Smooth muscle cell (in vitro differentiated cells): ENCODE results near the gene TOGARAM1. TPM values are rescaled to one million over a fixed set of nuclear protein-coding genes. Genes with fewer than 3 reads are reported as not detected.

Experiments used
- DNase-seq: peaks from one replicate; lab custom pipeline; 2025; ENCODE audit not compliant: unreplicated experiment; lab: John Stamatoyannopoulos, UW
- H2AFZ ChIP-seq: fragments of 200-600 bp; sonication (generic); 2 replicates; pipeline ENCODE4 v1.6.0; 2016; ENCODE audit warnings: antibody characterized with exemption, low read depth, mild to moderate bottlenecking
- H3F3A ChIP-seq: fragments of 200-600 bp; sonication (generic); 2 replicates; pipeline ENCODE4 v1.6.0; 2017; ENCODE audit warnings: antibody characterized with exemption, low read depth
- H3K27ac ChIP-seq: fragments of 200-600 bp; sonication (generic); 2 replicates; pipeline ENCODE4 v1.5.1; 2016; ENCODE audit warnings: low read depth, mild to moderate bottlenecking
- H3K27me3 ChIP-seq: fragments of 200-600 bp; sonication (generic); 2 replicates; pipeline ENCODE4 v1.6.1; 2016; ENCODE audit warnings: low read depth, mild to moderate bottlenecking
- H3K36me3 ChIP-seq: fragments of 200-600 bp; sonication (generic); 2 replicates; pipeline ENCODE4 v1.5.1; 2016; ENCODE audit warnings: low read depth
- H3K4me1 ChIP-seq: fragments of 200-600 bp; sonication (generic); 2 replicates; pipeline ENCODE4 v1.5.1; 2016; ENCODE audit warnings: low read depth
- H3K4me2 ChIP-seq: fragments of 200-600 bp; sonication (generic); 2 replicates; pipeline ENCODE4 v1.6.0; 2016; ENCODE audit warnings: mild to moderate bottlenecking
- H3K4me3 ChIP-seq: fragments of 200-600 bp; sonication (generic); 2 replicates; pipeline ENCODE4 v1.5.1; 2016; ENCODE audit warnings: mild to moderate bottlenecking
- H3K79me2 ChIP-seq: fragments of 200-600 bp; sonication (generic); 2 replicates; pipeline ENCODE4 v1.6.0; 2016; ENCODE audit warnings: low read depth, mild to moderate bottlenecking
- H3K9ac ChIP-seq: fragments of 200-600 bp; sonication (generic); 2 replicates; pipeline ENCODE4 v1.6.0; 2016; ENCODE audit warnings: low read depth
- H3K9me3 ChIP-seq: fragments of 200-600 bp; sonication (generic); replicated peaks from 2 replicates; pipeline ENCODE4 v1.5.1; 2016; ENCODE audit warnings: low read depth
- H4K20me1 ChIP-seq: fragments of 200-600 bp; sonication (generic); 2 replicates; pipeline ENCODE4 v1.6.0; 2016; ENCODE audit warnings: low read depth
- WGBS: methylation state at CpG from one replicate; pipeline ENCODE4 v1.1.7; 2016; ENCODE audit warnings: low lambda C conversion rate; 5-methylcytosine and 5-hydroxymethylcytosine counted together
- polyA plus RNA-seq: library from polyadenylated mRNA; unstranded; fragments of >200 nt; fragmentation: Nextera tagmentation; extraction: Ambion mirVana; gene quantifications from 2 replicates; pipeline ENCODE4 v1.2.1, GENCODE V29; 2016
- total RNA-seq: library from RNA; depleted of rRNA; stranded (reverse); fragments of >200 nt; gene quantifications from 2 replicates; pipeline ENCODE4 v1.2.3, GENCODE V29; 2014
- TF ChIP-seq, protein P1 (sequence below): fragments of 200-600 bp; sonication (generic); IDR thresholded peaks from 2 replicates; pipeline ENCODE4 v1.5.1; 2017; ENCODE audit warnings: borderline replicate concordance, mild to moderate bottlenecking, antibody characterized with exemption; ENCODE audit not compliant: insufficient read depth, poor library complexity, severe bottlenecking

TOGARAM1 gene
- total and polyA plus RNA-seq, 2 experiments from 2014 or later, result 9.8 to 22.8 TPM

- DNase-seq, result no peak
- no peak overlapping the region for H3K4me3 ChIP-seq
- no peak overlapping the region for H3K27ac ChIP-seq
- H3K79me2 ChIP-seq, result no peaks in the 10 kb centered on the region
- no peaks in the 10 kb centered on the region for H3K27me3 ChIP-seq
- no peaks in the 10 kb centered on the region for H3K9me3 ChIP-seq
- H3F3A ChIP-seq, result no peaks in the 10 kb centered on the region
- H3K4me2 ChIP-seq, result no peak overlapping the region
- H3K9ac ChIP-seq, result no peak overlapping the region
- H3K4me1 ChIP-seq, result no peaks in the 10 kb centered on the region
- H4K20me1 ChIP-seq, result no peaks in the 10 kb centered on the region
- TF ChIP-seq, protein P1, sequence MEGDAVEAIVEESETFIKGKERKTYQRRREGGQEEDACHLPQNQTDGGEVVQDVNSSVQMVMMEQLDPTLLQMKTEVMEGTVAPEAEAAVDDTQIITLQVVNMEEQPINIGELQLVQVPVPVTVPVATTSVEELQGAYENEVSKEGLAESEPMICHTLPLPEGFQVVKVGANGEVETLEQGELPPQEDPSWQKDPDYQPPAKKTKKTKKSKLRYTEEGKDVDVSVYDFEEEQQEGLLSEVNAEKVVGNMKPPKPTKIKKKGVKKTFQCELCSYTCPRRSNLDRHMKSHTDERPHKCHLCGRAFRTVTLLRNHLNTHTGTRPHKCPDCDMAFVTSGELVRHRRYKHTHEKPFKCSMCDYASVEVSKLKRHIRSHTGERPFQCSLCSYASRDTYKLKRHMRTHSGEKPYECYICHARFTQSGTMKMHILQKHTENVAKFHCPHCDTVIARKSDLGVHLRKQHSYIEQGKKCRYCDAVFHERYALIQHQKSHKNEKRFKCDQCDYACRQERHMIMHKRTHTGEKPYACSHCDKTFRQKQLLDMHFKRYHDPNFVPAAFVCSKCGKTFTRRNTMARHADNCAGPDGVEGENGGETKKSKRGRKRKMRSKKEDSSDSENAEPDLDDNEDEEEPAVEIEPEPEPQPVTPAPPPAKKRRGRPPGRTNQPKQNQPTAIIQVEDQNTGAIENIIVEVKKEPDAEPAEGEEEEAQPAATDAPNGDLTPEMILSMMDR, result no peak
- H2AFZ ChIP-seq, result no peak overlapping the region
- H3K36me3 ChIP-seq, result peaks cover 4% of the 10 kb centered on the region
Observed at GRCh38 chr14:45034730-45035129, 72.7 kb downstream of the TOGARAM1 start.

DNA sequence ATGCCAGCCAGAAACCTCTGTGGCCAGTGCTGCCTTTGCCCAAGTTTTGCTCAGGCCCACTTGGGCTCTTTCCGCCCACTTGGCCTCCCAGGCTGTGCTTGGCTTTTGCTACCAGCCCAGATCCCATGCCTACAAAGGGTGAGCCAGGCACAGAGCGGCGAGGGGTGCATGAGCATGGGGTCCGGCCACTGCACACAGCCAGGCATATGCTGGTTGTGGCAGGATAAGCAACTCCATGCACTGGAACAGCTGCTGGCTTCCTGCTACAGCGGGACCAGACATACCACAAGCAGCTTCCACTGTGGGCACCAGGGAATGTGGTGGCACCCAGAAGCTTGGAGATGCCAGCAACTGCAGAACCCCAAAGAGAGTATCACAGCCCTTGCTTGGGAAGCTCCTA is 76.3 kb downstream of the TOGARAM1 start:
- TF ChIP-seq, protein P1, result no peak
- Histone ChIP-seq H3K4me2 (no peak overlapping the region), H4K20me1 (no peaks in the 10 kb centered on the region), H3K9me3 (no peaks in the 10 kb centered on the region), H3K36me3 (no peaks in the 10 kb centered on the region), H3K79me2 (no peaks in the 10 kb centered on the region), H3K9ac (no peak overlapping the region), H2AFZ (no peak overlapping the region), H3K27me3 (no peaks in the 10 kb centered on the region), H3K4me1 (no peaks in the 10 kb centered on the region), H3K27ac (no peak overlapping the region), H3K4me3 (no peak overlapping the region), H3F3A (no peaks in the 10 kb centered on the region)
- DNase-seq, result no peak
- 91% methylated on average over 5 of the region's 5 CpGs for WGBS

GRCh38 chr14:45038865-45039264 is 76.9 kb downstream of the TOGARAM1 start:
- Histone ChIP-seq H4K20me1 (no peaks in the 10 kb centered on the region), H3K27ac (no peak overlapping the region), H3K27me3 (no peaks in the 10 kb centered on the region), H3K4me2 (no peak overlapping the region), H3K36me3 (no peaks in the 10 kb centered on the region), H3K9ac (no peak overlapping the region), H3K4me3 (no peak overlapping the region), H3K4me1 (no peaks in the 10 kb centered on the region), H3F3A (no peaks in the 10 kb centered on the region), H3K9me3 (no peaks in the 10 kb centered on the region), H2AFZ (no peak overlapping the region), H3K79me2 (no peaks in the 10 kb centered on the region)
- WGBS, result 96% methylated on average over 5 of the region's 5 CpGs
- no peak for DNase-seq
- TF ChIP-seq, protein P1, result no peak

DNA sequence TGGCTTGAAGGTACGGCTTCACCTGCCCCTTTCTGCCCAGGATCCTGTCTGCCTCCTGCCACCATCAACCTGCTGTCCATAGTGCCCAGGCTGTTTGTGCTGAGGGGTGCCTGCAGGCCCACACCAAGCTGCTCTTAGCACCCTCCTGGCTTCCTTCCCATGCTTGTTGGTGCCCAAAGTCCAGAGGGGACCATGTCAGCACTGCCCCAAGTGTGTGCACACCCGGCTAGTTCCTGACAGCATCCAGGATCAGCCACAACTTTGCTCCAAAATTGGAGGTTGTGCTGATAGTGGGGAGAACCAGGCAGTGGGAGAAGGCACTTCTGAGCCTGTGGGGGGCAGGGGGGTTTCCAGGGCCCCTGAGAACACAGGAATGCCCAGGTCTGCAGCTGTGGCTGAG is 77.4 kb downstream of the TOGARAM1 start:
- no peaks in the 10 kb centered on the region for H3K9me3 ChIP-seq
- no peak overlapping the region for H2AFZ ChIP-seq
- H3K79me2 ChIP-seq, result no peaks in the 10 kb centered on the region
- H3K9ac ChIP-seq, result no peak overlapping the region
- H3K4me3 ChIP-seq, result no peak overlapping the region
- H3K4me2 ChIP-seq, result no peak overlapping the region
- no peaks in the 10 kb centered on the region for H4K20me1 ChIP-seq
- H3K4me1 ChIP-seq, result no peaks in the 10 kb centered on the region
- H3K27ac ChIP-seq, result no peak overlapping the region
- no peaks in the 10 kb centered on the region for H3F3A ChIP-seq
- TF ChIP-seq, protein P1, result no peak
- no peaks in the 10 kb centered on the region for H3K36me3 ChIP-seq
- H3K27me3 ChIP-seq, result no peaks in the 10 kb centered on the region
- no peak for DNase-seq
- 96% methylated on average over 2 of the region's 2 CpGs for WGBS
